GM12878 (cell line): ENCODE results near the gene TPPP3. TPM values are rescaled to one million over a fixed set of nuclear protein-coding genes. Genes with fewer than 3 reads are reported as not detected.

Source experiments
- ATAC-seq: fragments of 200-7000 bp; cut with Tn5 transposase; 3 replicates; pipeline ENCODE4 v1.9.1; 2020; ENCODE audit warnings: mild to moderate bottlenecking, moderate library complexity
- BruUV-seq: library from RNA; stranded (reverse); fragments of 400-500 nt; replicated peaks from 2 replicates; lab custom pipeline; 2021; lab: Mats Ljungman, UMichigan
- CTCF ChIA-PET: fragments of 300-600 bp; sonication (Branson Sonifier 250); formaldehyde crosslinking; extraction: SDS; loops from one replicate; lab custom pipeline; 2021; ENCODE audit warnings: inconsistent platforms; lab: Yijun Ruan, JAX
- POLR2A ChIA-PET: fragments of 350-600 bp; formaldehyde crosslinking; extraction: SDS; loops from one replicate; lab custom pipeline; 2021; ENCODE audit warnings: inconsistent platforms; lab: Charles Lee
- RAD21 ChIA-PET: fragments of 300-600 bp; sonication (Branson Sonifier 250); formaldehyde crosslinking; loops from one replicate; lab custom pipeline; 2023; ENCODE audit warnings: antibody characterized with exemption; ENCODE audit not compliant: unreplicated experiment; lab: Charles Lee
- SMC1A ChIA-PET: fragments of 300-600 bp; sonication (Branson Sonifier 250); formaldehyde crosslinking; loops from one replicate; lab custom pipeline; 2023; ENCODE audit not compliant: unreplicated experiment, uncharacterized antibody; lab: Charles Lee
- DNase-seq: peaks from one replicate; pipeline ENCODE4 v3.0.0-alpha.2; 2011; ENCODE audit warnings: low read depth, low spot score
- FAIRE-seq: peaks from 3 replicates; lab custom pipeline; 2011; peaks lifted over from hg19 to GRCh38; lab: Jason Lieb, UNC
- H2AFZ ChIP-seq: 2 replicates; pipeline ENCODE4 v1.6.0; 2011; ENCODE audit warnings: low read depth, low read length, control low read depth; ENCODE audit not compliant: control insufficient read depth
- H3K27ac ChIP-seq: 2 replicates; pipeline ENCODE4 v1.5.1; 2011; ENCODE audit warnings: control low read depth; ENCODE audit not compliant: control insufficient read depth, insufficient read depth
- H3K27me3 ChIP-seq, 2 experiments: replicated peaks in 1 of 2; 2 replicates each; pipeline versions ENCODE4 v1.6.0 to v1.6.1; 2011; ENCODE audit warnings: low read length in 1 of 2; ENCODE audit not compliant: control insufficient read depth in 2 of 2, insufficient read depth in 2 of 2
- H3K36me3 ChIP-seq, 2 experiments: 2 replicates each; pipeline ENCODE4 v1.5.1; 2011; ENCODE audit warnings: low read length in 1 of 2; ENCODE audit not compliant: control insufficient read depth in 2 of 2, insufficient read depth in 2 of 2
- H3K4me1 ChIP-seq: 2 replicates; pipeline ENCODE4 v1.6.1; 2011; ENCODE audit warnings: mild to moderate bottlenecking, low read length, moderate library complexity, mixed read lengths; ENCODE audit not compliant: control insufficient read depth, insufficient read depth
- H3K4me2 ChIP-seq: 2 replicates; pipeline ENCODE4 v1.6.0; 2011; ENCODE audit warnings: control low read depth; ENCODE audit not compliant: control insufficient read depth, insufficient read depth
- H3K4me3 ChIP-seq: fragments of 200-600 bp; sonication (generic); 2 replicates; pipeline ENCODE4 v1.5.1; 2016
- H3K79me2 ChIP-seq: 2 replicates; pipeline ENCODE4 v1.6.0; 2011; ENCODE audit warnings: low read length; ENCODE audit not compliant: control insufficient read depth, insufficient read depth
- H3K9ac ChIP-seq: 2 replicates; pipeline ENCODE4 v1.8.0; 2011; ENCODE audit warnings: low read length, control low read depth, mixed read lengths; ENCODE audit not compliant: control insufficient read depth, insufficient read depth
- H3K9me3 ChIP-seq: replicated peaks from 3 replicates; pipeline ENCODE4 v1.5.1; 2011; ENCODE audit warnings: mild to moderate bottlenecking, low read length; ENCODE audit not compliant: control insufficient read depth, insufficient read depth
- H4K20me1 ChIP-seq: 2 replicates; pipeline ENCODE4 v1.6.0; 2011; ENCODE audit not compliant: control insufficient read depth, insufficient read depth
- GABPA ChIP-seq: IDR thresholded peaks from 2 replicates; pipeline ENCODE4 v1.6.1; 2014; ENCODE audit warnings: antibody characterized with exemption, low read depth, mild to moderate bottlenecking, inconsistent platforms
- KAT2A ChIP-seq: conservative IDR thresholded peaks from 2 replicates; pipeline ENCODE4 v1.6.1; 2011; ENCODE audit warnings: low read depth, low read length; ENCODE audit not compliant: control insufficient read depth
- NR2C2 ChIP-seq: IDR thresholded peaks from 2 replicates; pipeline ENCODE4 v1.6.1; 2011; ENCODE audit warnings: borderline replicate concordance, low read depth; ENCODE audit not compliant: control insufficient read depth, insufficient read length
- PAX5 ChIP-seq: IDR thresholded peaks from 2 replicates; pipeline ENCODE4 v1.6.1; 2011; ENCODE audit warnings: low read depth, low read length, borderline replicate concordance
- POU2F2 ChIP-seq: IDR thresholded peaks from 3 replicates; pipeline ENCODE4 v1.6.1; 2011; ENCODE audit warnings: low read depth, mild to moderate bottlenecking, low read length, borderline replicate concordance
- RAD21 ChIP-seq: IDR thresholded peaks from 2 replicates; pipeline ENCODE4 v1.6.1; 2011; ENCODE audit warnings: mild to moderate bottlenecking, low read depth, low read length, moderate library complexity; ENCODE audit not compliant: insufficient read depth
- RCOR1 ChIP-seq: conservative IDR thresholded peaks from 2 replicates; pipeline ENCODE4 v1.6.1; 2012; ENCODE audit warnings: low read depth, low read length, improper control_type of control experiment
- SP1 ChIP-seq: IDR thresholded peaks from one replicate; pipeline ENCODE4 v1.6.1; 2011; ENCODE audit warnings: low read depth, low read length
- YBX1 ChIP-seq: fragments of 450-650 bp; IDR thresholded peaks from 2 replicates; pipeline ENCODE4 v1.6.1; 2016; ENCODE audit warnings: antibody characterized with exemption
- ZNF207 ChIP-seq: fragments of 450-650 bp; IDR thresholded peaks from 2 replicates; pipeline ENCODE4 v1.6.1; 2014; ENCODE audit warnings: antibody characterized with exemption, mild to moderate bottlenecking, borderline replicate concordance
- ZNF274 ChIP-seq: IDR thresholded peaks from one replicate; pipeline ENCODE4 v1.8.0; 2011; ENCODE audit not compliant: insufficient read length, insufficient read depth
- ZNF384 ChIP-seq: IDR thresholded peaks from 2 replicates; pipeline ENCODE4 v1.6.1; 2012; ENCODE audit warnings: low read depth, mild to moderate bottlenecking, low read length, improper control_type of control experiment, borderline replicate concordance
- WGBS: methylation state at CpG from one replicate; pipeline ENCODE4 v1.1.6; 2016; ENCODE audit warnings: low lambda C conversion rate; ENCODE audit not compliant: insufficient replicate concordance, insufficient coverage; ENCODE audit errors: missing lambda C conversion rate; 5-methylcytosine and 5-hydroxymethylcytosine counted together
- in situ Hi-C: fragments of 300-500 bp; cut with MboI; formaldehyde crosslinking; loops from 9 replicates; pipeline ENCODE4 v1.14.3; 2018; ENCODE audit warnings: mixed read lengths
- intact Hi-C: fragments of 100-400 bp; cut with micrococcal nuclease; formaldehyde crosslinking; loops from one replicate; pipeline ENCODE4 v1.14.2; 2022; ENCODE audit not compliant: unreplicated experiment
- polyA plus RNA-seq, 11 experiments: library from polyadenylated mRNA; depleted of rRNA in 4 of 11; unstranded in 6 of 11; stranded (reverse) in 5 of 11; fragments of >200 nt; fragmentation: Nextera tagmentation in 4 of 11; fragmentation: Illumina TruSeq in 1 of 11; extraction: Ambion mirVana in 4 of 11; extraction: Trizol in 1 of 11; gene quantifications; 1 replicate in 1 of 11; 2 replicates in 10 of 11; pipeline versions ENCODE4 v1.2.1 to v1.2.3, GENCODE V29; 2011 to 2016; ENCODE audit warnings: inconsistent platforms in 2 of 11, missing spikeins in 2 of 11, low read depth in 1 of 11
- total RNA-seq, 4 experiments: library from RNA; depleted of rRNA in 3 of 4; stranded (reverse); fragments of >200 nt in 3 of 4; fragmentation: Illumina TruSeq in 1 of 4; extraction: Trizol in 1 of 4; gene quantifications; 2 replicates each; pipeline versions ENCODE4 v1.2.1 to v1.2.3, GENCODE V29; 2013 to 2021
- TF ChIP-seq, protein P1 (sequence below): fragments of 150-350 bp; IDR thresholded peaks from 2 replicates; pipeline ENCODE4 v1.6.1; 2016; ENCODE audit warnings: low read depth, low read length
- TF ChIP-seq, protein P2 (sequence below): fragments of 450-650 bp; IDR thresholded peaks from 2 replicates; pipeline ENCODE4 v1.6.1; 2018; ENCODE audit warnings: borderline replicate concordance, mild to moderate bottlenecking; ENCODE audit not compliant: partially characterized antibody
- TF ChIP-seq, protein P3 (sequence below): fragments of 450-650 bp; IDR thresholded peaks from 2 replicates; pipeline ENCODE4 v1.6.1; 2016; ENCODE audit warnings: mild to moderate bottlenecking, moderate library complexity, borderline replicate concordance

Gene TPPP3
- total and polyA plus RNA-seq, 10 of the 15 experiments (the other 5 are each of a cell fraction or from before 2014, with no cell fraction given), result 0.14 TPM; not detected in 9

DNA sequence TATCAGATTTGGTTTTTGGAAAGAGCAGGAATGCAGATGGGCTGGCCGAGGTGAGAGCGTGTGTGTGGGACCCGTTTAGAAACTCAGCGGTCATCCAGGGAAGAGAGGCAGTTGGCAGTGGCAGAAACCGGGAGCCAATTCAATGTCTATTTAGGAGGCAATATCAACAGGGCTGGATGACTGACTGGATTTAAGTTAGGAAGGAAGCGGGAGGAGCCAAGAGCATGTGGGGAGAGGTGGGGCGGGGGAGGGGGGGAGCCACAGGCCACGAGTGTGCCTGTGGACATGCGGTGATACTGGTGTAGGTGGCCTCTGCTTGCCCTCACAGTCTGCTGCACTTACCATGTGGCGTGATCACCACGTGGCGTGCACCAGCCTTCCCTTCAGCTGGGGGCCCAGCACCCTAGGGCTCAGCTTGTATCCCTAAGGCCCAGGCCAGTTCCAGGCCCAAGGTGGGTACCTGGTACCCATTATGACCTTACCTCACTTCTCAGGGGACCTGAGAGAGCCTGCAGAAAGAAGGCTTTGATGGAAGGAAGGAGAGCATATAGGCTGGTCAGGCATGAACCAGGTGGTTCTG, 10.8 kb upstream of the TPPP3 start:
- no peaks in the 10 kb centered on the region for H3K79me2 ChIP-seq
- POLR2A ChIA-PET, result no interaction called here
- SMC1A ChIA-PET, result no interaction called here
- no peaks in the 10 kb centered on the region for H3K9me3 ChIP-seq
- CTCF ChIA-PET, result no interaction called here
- no peaks in the 10 kb centered on the region for H4K20me1 ChIP-seq
- H3K27ac ChIP-seq, result no peak overlapping the region
- RAD21 ChIA-PET, result no interaction called here
- no peak for FAIRE-seq
- ATAC-seq, result no peak
- no peak overlapping the region for H3K9ac ChIP-seq
- no peak overlapping the region for H3K4me2 ChIP-seq
- no peaks in the 10 kb centered on the region; a peak in 1 of 4 replicates for H3K27me3 ChIP-seq
- H2AFZ ChIP-seq, result no peak overlapping the region
- 45% methylated on average over 11 of the region's 12 CpGs for WGBS
- no peak for DNase-seq
- H3K4me1 ChIP-seq, result no peaks in the 10 kb centered on the region
- H3K36me3 ChIP-seq, result no peaks in the 10 kb centered on the region
- intact Hi-C loops, result no loop called here
- no peak overlapping the region for H3K4me3 ChIP-seq
- no TSS peak for BruUV-seq
- in situ Hi-C loops, result loop anchor here (25.0 kb wide), 1 partner anchor 417 kb away; the partner anchor contains the start of gene CES4A
- TF ChIP-seq RAD21 (no peak), ZNF384 (no peak), POU2F2 (no peak), PAX5 (no peak), SP1 (no peak), YBX1 (no peak), GABPA (no peak), ZNF274 (no peak), ZNF207 (no peak), KAT2A (no peak), RCOR1 (no peak), NR2C2 (no peak)
- TF ChIP-seq, protein P1, sequence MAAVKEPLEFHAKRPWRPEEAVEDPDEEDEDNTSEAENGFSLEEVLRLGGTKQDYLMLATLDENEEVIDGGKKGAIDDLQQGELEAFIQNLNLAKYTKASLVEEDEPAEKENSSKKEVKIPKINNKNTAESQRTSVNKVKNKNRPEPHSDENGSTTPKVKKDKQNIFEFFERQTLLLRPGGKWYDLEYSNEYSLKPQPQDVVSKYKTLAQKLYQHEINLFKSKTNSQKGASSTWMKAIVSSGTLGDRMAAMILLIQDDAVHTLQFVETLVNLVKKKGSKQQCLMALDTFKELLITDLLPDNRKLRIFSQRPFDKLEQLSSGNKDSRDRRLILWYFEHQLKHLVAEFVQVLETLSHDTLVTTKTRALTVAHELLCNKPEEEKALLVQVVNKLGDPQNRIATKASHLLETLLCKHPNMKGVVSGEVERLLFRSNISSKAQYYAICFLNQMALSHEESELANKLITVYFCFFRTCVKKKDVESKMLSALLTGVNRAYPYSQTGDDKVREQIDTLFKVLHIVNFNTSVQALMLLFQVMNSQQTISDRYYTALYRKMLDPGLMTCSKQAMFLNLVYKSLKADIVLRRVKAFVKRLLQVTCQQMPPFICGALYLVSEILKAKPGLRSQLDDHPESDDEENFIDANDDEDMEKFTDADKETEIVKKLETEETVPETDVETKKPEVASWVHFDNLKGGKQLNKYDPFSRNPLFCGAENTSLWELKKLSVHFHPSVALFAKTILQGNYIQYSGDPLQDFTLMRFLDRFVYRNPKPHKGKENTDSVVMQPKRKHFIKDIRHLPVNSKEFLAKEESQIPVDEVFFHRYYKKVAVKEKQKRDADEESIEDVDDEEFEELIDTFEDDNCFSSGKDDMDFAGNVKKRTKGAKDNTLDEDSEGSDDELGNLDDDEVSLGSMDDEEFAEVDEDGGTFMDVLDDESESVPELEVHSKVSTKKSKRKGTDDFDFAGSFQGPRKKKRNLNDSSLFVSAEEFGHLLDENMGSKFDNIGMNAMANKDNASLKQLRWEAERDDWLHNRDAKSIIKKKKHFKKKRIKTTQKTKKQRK, result no peak
- TF ChIP-seq, protein P2, sequence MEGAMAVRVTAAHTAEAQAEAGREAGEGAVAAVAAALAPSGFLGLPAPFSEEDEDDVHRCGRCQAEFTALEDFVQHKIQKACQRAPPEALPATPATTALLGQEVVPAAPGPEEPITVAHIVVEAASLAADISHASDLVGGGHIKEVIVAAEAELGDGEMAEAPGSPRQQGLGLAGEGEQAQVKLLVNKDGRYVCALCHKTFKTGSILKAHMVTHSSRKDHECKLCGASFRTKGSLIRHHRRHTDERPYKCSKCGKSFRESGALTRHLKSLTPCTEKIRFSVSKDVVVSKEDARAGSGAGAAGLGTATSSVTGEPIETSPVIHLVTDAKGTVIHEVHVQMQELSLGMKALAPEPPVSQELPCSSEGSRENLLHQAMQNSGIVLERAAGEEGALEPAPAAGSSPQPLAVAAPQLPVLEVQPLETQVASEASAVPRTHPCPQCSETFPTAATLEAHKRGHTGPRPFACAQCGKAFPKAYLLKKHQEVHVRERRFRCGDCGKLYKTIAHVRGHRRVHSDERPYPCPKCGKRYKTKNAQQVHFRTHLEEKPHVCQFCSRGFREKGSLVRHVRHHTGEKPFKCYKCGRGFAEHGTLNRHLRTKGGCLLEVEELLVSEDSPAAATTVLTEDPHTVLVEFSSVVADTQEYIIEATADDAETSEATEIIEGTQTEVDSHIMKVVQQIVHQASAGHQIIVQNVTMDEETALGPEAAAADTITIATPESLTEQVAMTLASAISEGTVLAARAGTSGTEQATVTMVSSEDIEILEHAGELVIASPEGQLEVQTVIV, result no peak
- TF ChIP-seq, protein P3, sequence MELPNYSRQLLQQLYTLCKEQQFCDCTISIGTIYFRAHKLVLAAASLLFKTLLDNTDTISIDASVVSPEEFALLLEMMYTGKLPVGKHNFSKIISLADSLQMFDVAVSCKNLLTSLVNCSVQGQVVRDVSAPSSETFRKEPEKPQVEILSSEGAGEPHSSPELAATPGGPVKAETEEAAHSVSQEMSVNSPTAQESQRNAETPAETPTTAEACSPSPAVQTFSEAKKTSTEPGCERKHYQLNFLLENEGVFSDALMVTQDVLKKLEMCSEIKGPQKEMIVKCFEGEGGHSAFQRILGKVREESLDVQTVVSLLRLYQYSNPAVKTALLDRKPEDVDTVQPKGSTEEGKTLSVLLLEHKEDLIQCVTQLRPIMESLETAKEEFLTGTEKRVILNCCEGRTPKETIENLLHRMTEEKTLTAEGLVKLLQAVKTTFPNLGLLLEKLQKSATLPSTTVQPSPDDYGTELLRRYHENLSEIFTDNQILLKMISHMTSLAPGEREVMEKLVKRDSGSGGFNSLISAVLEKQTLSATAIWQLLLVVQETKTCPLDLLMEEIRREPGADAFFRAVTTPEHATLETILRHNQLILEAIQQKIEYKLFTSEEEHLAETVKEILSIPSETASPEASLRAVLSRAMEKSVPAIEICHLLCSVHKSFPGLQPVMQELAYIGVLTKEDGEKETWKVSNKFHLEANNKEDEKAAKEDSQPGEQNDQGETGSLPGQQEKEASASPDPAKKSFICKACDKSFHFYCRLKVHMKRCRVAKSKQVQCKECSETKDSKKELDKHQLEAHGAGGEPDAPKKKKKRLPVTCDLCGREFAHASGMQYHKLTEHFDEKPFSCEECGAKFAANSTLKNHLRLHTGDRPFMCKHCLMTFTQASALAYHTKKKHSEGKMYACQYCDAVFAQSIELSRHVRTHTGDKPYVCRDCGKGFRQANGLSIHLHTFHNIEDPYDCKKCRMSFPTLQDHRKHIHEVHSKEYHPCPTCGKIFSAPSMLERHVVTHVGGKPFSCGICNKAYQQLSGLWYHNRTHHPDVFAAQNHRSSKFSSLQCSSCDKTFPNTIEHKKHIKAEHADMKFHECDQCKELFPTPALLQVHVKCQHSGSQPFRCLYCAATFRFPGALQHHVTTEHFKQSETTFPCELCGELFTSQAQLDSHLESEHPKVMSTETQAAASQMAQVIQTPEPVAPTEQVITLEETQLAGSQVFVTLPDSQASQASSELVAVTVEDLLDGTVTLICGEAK, result no peak
